OCI-LY1 (cell line): Measurements from ENCODE around the gene KIAA0040.

ENCODE experiments used
- H2AFZ ChIP-seq: fragments of 200-600 bp; sonication (generic), shearing (Covaris generic); 2 replicates; pipeline ENCODE4 v1.6.0; 2014; ENCODE audit warnings: antibody characterized with exemption, mild to moderate bottlenecking, low read length
- H3F3A ChIP-seq: fragments of 200-600 bp; sonication (generic), shearing (Covaris generic); 2 replicates; pipeline ENCODE4 v1.6.0; 2014; ENCODE audit warnings: mild to moderate bottlenecking, antibody characterized with exemption, low read length, moderate library complexity; ENCODE audit not compliant: insufficient read depth
- H3K27ac ChIP-seq: fragments of 200-600 bp; sonication (generic); 2 replicates; pipeline ENCODE4 v1.5.1; 2014; ENCODE audit warnings: low read length, mixed run types, mild to moderate bottlenecking, low read depth; ENCODE audit not compliant: poor library complexity, severe bottlenecking
- H3K27me3 ChIP-seq: fragments of 200-600 bp; sonication (generic); 2 replicates; pipeline ENCODE4 v1.6.0; 2014; ENCODE audit warnings: antibody characterized with exemption, mild to moderate bottlenecking, low read length, moderate library complexity; ENCODE audit not compliant: insufficient read depth
- H3K36me3 ChIP-seq: fragments of 200-600 bp; sonication (generic); 2 replicates; pipeline ENCODE4 v1.6.1; 2014; ENCODE audit warnings: mild to moderate bottlenecking, antibody characterized with exemption, low read length, moderate library complexity, mixed read lengths; ENCODE audit not compliant: insufficient read depth
- H3K4me1 ChIP-seq: fragments of 200-600 bp; sonication (generic); 2 replicates; pipeline ENCODE4 v1.5.1; 2014; ENCODE audit warnings: mild to moderate bottlenecking, low read length, moderate library complexity; ENCODE audit not compliant: insufficient read depth, severe bottlenecking
- H3K4me2 ChIP-seq: fragments of 200-600 bp; sonication (generic), shearing (Covaris generic); 2 replicates; pipeline ENCODE4 v1.6.1; 2014; ENCODE audit warnings: low read length
- H3K4me3 ChIP-seq: fragments of 200-600 bp; sonication (generic); 2 replicates; pipeline ENCODE4 v1.5.1; 2014; ENCODE audit warnings: low read length, low read depth, mild to moderate bottlenecking, mixed read lengths; ENCODE audit not compliant: poor library complexity, severe bottlenecking
- H3K79me2 ChIP-seq: fragments of 200-600 bp; shearing (Covaris generic); 2 replicates; pipeline ENCODE4 v1.6.1; 2016; ENCODE audit warnings: mixed run types, low read length, mixed read lengths; ENCODE audit not compliant: insufficient read depth
- H3K9ac ChIP-seq: fragments of 200-600 bp; sonication (generic), shearing (Covaris generic); 2 replicates; pipeline ENCODE4 v1.6.1; 2014; ENCODE audit warnings: mild to moderate bottlenecking, low read length, mixed read lengths
- H3K9me2 ChIP-seq: fragments of 200-600 bp; sonication (generic), shearing (Covaris generic); 2 replicates; pipeline ENCODE4 v1.6.1; 2014; ENCODE audit warnings: low read depth, mild to moderate bottlenecking, low read length, mixed read lengths
- H3K9me3 ChIP-seq: fragments of 200-600 bp; shearing (Covaris generic); 2 replicates; pipeline ENCODE4 v1.6.1; 2014; ENCODE audit warnings: low read length, mixed read lengths
- H4K20me1 ChIP-seq: fragments of 200-600 bp; sonication (generic), shearing (Covaris generic); 2 replicates; pipeline ENCODE4 v1.6.0; 2016; ENCODE audit warnings: mild to moderate bottlenecking, low read length; ENCODE audit not compliant: insufficient read depth
- EZH2 ChIP-seq: fragments of 200-600 bp; sonication (generic), shearing (Covaris generic); IDR thresholded peaks from 2 replicates; pipeline ENCODE4 v1.8.0; 2017; ENCODE audit warnings: borderline replicate concordance, mixed run types, mild to moderate bottlenecking, antibody characterized with exemption, low read length, moderate library complexity, mixed read lengths
- TF ChIP-seq, protein P1 (sequence below): fragments of 200-600 bp; sonication (generic), shearing (Covaris generic); IDR thresholded peaks from 2 replicates; pipeline ENCODE4 v1.5.1; 2017; ENCODE audit warnings: mild to moderate bottlenecking, antibody characterized with exemption, low read length, moderate library complexity, mixed read lengths

The KIAA0040 gene

DNA sequence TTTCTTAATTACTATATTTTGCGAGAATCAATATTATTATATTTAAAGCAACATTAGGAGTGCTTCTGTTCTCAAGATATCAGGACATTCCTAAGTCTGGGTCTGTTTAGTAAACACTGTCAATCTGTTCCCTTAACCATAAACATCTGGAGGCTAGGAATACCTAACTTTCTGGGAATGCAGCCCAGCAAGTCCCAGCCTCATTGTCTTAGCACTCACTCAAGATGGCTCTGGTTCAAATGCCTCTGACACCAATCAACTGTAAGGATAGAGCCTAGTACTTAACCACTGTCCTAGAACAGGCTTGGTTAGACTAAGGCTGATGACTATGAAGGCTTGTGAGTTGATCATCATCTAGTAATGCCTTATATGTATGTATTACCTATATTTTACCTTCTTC, 63.4 kb downstream of the KIAA0040 start:
- Histone ChIP-seq H3K4me2 (no peak overlapping the region), H3K4me1 (peaks cover 11% of the 10 kb centered on the region), H3K36me3 (no peaks in the 10 kb centered on the region), H3K27me3 (no peaks in the 10 kb centered on the region), H3K9me2 (no peaks in the 10 kb centered on the region), H3K27ac (no peak overlapping the region), H4K20me1 (no peaks in the 10 kb centered on the region), H3K4me3 (no peak overlapping the region), H3F3A (no peaks in the 10 kb centered on the region), H3K79me2 (no peaks in the 10 kb centered on the region), H3K9me3 (no peaks in the 10 kb centered on the region), H2AFZ (no peak overlapping the region), H3K9ac (no peak overlapping the region)
- TF ChIP-seq, protein P1, sequence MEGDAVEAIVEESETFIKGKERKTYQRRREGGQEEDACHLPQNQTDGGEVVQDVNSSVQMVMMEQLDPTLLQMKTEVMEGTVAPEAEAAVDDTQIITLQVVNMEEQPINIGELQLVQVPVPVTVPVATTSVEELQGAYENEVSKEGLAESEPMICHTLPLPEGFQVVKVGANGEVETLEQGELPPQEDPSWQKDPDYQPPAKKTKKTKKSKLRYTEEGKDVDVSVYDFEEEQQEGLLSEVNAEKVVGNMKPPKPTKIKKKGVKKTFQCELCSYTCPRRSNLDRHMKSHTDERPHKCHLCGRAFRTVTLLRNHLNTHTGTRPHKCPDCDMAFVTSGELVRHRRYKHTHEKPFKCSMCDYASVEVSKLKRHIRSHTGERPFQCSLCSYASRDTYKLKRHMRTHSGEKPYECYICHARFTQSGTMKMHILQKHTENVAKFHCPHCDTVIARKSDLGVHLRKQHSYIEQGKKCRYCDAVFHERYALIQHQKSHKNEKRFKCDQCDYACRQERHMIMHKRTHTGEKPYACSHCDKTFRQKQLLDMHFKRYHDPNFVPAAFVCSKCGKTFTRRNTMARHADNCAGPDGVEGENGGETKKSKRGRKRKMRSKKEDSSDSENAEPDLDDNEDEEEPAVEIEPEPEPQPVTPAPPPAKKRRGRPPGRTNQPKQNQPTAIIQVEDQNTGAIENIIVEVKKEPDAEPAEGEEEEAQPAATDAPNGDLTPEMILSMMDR, result no peak
- TF ChIP-seq EZH2, result no peak

- H3F3A ChIP-seq, result no peaks in the 10 kb centered on the region
- TF ChIP-seq, protein P1, result no peak
- no peak for TF ChIP-seq EZH2
- H3K9ac ChIP-seq, result no peak overlapping the region
- no peaks in the 10 kb centered on the region for H3K9me3 ChIP-seq
- no peaks in the 10 kb centered on the region for H4K20me1 ChIP-seq
- H3K27me3 ChIP-seq, result no peaks in the 10 kb centered on the region
- H3K4me3 ChIP-seq, result no peak overlapping the region
- no peak overlapping the region for H3K27ac ChIP-seq
- peaks cover 11% of the 10 kb centered on the region for H3K4me1 ChIP-seq
- no peaks in the 10 kb centered on the region for H3K9me2 ChIP-seq
- no peak overlapping the region for H2AFZ ChIP-seq
- no peaks in the 10 kb centered on the region for H3K36me3 ChIP-seq
- no peak overlapping the region for H3K4me2 ChIP-seq
- H3K79me2 ChIP-seq, result no peaks in the 10 kb centered on the region
Observed at GRCh38 chr1:175128523-175128922, 64.1 kb downstream of the KIAA0040 start.

- Histone ChIP-seq H3K4me1 (peaks cover 11% of the 10 kb centered on the region), H3K79me2 (no peaks in the 10 kb centered on the region), H3K9ac (no peak overlapping the region), H2AFZ (no peak overlapping the region), H3K27me3 (no peaks in the 10 kb centered on the region), H4K20me1 (no peaks in the 10 kb centered on the region), H3K36me3 (no peaks in the 10 kb centered on the region), H3F3A (no peaks in the 10 kb centered on the region), H3K4me2 (no peak overlapping the region), H3K9me2 (no peaks in the 10 kb centered on the region), H3K4me3 (no peak overlapping the region), H3K9me3 (no peaks in the 10 kb centered on the region), H3K27ac (no peak overlapping the region)
- TF ChIP-seq EZH2, result no peak
- TF ChIP-seq, protein P1, result no peak
Observed at GRCh38 chr1:175127565-175127964, 65.0 kb downstream of the KIAA0040 start.
